ENCODE measurements around the gene NKX2-3.

GRCh38 chr10:99513061-99513460, 19.7 kb upstream of the NKX2-3 start:
- TF ChIP-seq CTCF (IDR thresholded peaks at IDR 0.05; ENCODE audit: control extremely low read depth in 1 of 3, insufficient read depth in 1 of 3, low read depth in 1 of 3, low read length in 3 of 3) (no peak), E2F6 (IDR thresholded peaks at IDR 0.05) (no peak), YY1 (IDR thresholded peaks at IDR 0.05; ENCODE audit: low read depth, low read length) (no peak), ZNF274 (IDR thresholded peaks at IDR 0.05; ENCODE audit: borderline replicate concordance, extremely low read depth, low read length) (no peak), SIN3A (conservative IDR thresholded peaks at IDR 0.05 in 1 of 2, IDR thresholded peaks at IDR 0.05 in 1 of 2; ENCODE audit: low read depth in 1 of 2, low read length in 2 of 2) (no peak), SP2 (IDR thresholded peaks at IDR 0.05; ENCODE audit: low read length) (no peak), TCF12 (IDR thresholded peaks at IDR 0.05; ENCODE audit: low read depth, low read length) (no peak), MAX (IDR thresholded peaks at IDR 0.05) (no peak), TAF1 (IDR thresholded peaks at IDR 0.05; ENCODE audit: low read depth, low read length) (no peak), TBP (IDR thresholded peaks at IDR 0.05; ENCODE audit: low read depth, low read length) (no peak)
